NB4 (cell line): Measurements from ENCODE around the gene MRPL12.

ENCODE experiments used
- CTCF ChIP-seq: IDR thresholded peaks from one replicate; pipeline ENCODE4 v1.5.1; 2012; ENCODE audit warnings: low read depth, low read length
- POLR2A ChIP-seq: IDR thresholded peaks from 2 replicates; pipeline ENCODE4 v1.6.1; 2011; ENCODE audit warnings: mild to moderate bottlenecking; ENCODE audit not compliant: insufficient read length; ENCODE audit errors: extremely low read depth

DNA sequence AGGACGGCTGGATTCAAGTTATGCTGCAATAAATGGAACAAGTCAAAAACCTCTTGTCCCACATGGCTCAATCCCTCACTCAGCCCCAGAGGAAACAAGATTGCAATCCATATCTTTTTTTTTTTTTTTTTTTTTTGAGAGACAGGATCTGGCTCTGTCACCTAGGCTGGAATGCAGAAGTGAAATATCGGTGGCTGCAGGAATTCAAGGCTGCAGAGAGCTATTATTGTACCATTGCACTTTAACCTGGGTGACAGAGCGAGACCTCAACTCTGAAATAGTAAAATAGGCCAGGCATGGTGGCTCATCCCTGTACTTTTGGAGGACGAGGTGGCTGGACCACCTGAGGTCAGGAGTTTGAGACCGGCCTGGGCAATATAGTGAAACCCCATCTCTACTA lies 44.1 kb upstream of the MRPL12 start:
- TF ChIP-seq CTCF (no peak), POLR2A (no peak)
